Measurements from ENCODE around the gene EPHB2.

DNA sequence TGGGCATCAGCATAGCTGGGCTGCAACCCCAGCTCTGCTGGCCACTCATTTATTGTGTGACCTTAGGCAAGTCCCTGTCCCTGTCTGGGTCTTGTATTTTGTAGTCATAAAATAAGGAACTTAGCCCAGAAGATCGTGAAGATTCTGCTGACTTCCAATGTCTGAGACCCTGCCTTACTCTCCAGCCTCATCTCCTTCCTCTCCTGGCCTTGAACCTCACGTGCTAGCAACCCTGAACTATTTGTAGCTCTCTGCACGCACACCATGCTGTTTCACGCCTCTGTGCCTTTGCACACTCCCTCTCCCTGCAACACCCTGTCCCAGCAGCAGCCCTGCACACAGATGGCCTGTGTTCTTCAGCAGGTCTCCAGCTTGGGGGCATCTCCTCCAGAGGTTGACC is 140.9 kb downstream of the EPHB2 start:
- no peak for TF ChIP-seq MXI1 (conservative IDR thresholded peaks at IDR 0.05; ENCODE audit: poor library complexity, severe bottlenecking)
- TF ChIP-seq POLR2AphosphoS5 (IDR thresholded peaks at IDR 0.05), result no peak
